Measurements from ENCODE around the gene IGSF10. TPM values are rescaled to one million over a fixed set of nuclear protein-coding genes. Genes with fewer than 3 reads are reported as not detected.

IGSF10 gene
- total RNA-seq, 4 donors from 2014 or later = 3.2 to 10.3 (median 6.5) TPM

DNA sequence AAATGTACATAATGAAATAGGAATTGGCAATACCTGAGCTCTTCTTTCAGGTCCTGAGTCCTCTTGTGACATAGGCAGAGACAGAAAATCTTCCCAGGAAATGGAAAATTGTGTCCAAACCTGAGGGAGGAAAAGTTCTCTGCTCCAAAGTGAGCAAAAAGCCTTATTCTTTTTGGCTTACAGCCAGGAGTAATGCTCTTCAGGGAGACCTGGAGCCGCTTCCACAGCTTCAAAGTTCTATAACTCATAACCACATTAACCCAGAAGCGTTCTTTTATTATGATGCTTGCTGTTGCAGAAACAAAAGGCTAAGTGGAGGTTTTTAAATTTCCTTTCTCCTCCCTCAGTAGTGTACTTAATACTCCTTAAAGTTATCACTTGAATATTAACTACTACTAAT is 633 bp downstream of the IGSF10 start:
- TF ChIP-seq, protein P1, sequence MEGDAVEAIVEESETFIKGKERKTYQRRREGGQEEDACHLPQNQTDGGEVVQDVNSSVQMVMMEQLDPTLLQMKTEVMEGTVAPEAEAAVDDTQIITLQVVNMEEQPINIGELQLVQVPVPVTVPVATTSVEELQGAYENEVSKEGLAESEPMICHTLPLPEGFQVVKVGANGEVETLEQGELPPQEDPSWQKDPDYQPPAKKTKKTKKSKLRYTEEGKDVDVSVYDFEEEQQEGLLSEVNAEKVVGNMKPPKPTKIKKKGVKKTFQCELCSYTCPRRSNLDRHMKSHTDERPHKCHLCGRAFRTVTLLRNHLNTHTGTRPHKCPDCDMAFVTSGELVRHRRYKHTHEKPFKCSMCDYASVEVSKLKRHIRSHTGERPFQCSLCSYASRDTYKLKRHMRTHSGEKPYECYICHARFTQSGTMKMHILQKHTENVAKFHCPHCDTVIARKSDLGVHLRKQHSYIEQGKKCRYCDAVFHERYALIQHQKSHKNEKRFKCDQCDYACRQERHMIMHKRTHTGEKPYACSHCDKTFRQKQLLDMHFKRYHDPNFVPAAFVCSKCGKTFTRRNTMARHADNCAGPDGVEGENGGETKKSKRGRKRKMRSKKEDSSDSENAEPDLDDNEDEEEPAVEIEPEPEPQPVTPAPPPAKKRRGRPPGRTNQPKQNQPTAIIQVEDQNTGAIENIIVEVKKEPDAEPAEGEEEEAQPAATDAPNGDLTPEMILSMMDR (IDR thresholded peaks at IDR 0.05) = no peak
- DNase-seq (ENCODE audit: low spot score) (no peak), ATAC-seq (ENCODE audit: low FRiP score) (no peak)

DNA sequence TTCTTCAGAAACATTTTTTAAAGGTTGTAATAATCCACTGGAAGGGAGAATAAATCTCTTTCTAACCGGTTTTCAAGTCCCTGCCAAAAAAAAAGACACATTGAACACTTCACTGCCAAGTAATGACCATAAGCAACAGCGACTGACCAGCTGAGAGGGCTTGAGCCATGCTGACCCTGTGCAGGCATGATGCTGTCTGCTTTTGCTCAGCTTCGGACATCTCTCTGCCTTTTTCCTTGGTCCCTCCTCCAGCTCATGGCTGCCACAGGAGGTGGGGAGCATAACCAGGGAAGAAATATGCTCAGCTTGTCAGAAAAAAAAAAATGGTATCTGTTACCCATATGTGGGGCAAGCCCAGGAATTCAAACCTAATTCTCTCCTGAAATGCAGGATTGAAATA is 1.5 kb downstream of the IGSF10 start:
- ATAC-seq (ENCODE audit: low FRiP score) (no peak), DNase-seq (ENCODE audit: low spot score) (no peak)
- TF ChIP-seq, protein P1 (IDR thresholded peaks at IDR 0.05) = no peak

DNA sequence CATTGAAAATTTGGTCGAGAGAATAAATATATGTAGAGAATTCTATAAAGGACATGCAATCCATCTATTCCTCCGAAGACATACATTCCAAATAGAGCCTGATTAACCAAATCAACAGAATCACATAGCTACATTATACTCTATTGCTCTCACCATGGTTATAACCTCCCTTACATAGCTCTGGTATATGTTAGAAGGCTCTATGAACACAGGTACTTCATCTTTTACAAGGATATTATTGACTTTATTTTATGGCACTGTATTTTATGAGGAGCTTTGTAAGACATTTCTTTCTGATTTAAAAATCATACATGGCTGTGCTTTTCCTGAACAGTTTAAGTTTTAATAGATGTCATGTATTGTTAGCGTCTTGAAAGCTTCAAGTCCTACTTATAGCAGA is 4.8 kb downstream of the IGSF10 start:
- ATAC-seq (ENCODE audit: low FRiP score) = no peak
- no peak for DNase-seq (ENCODE audit: low spot score)
- TF ChIP-seq, protein P1 (IDR thresholded peaks at IDR 0.05) = no peak

DNA sequence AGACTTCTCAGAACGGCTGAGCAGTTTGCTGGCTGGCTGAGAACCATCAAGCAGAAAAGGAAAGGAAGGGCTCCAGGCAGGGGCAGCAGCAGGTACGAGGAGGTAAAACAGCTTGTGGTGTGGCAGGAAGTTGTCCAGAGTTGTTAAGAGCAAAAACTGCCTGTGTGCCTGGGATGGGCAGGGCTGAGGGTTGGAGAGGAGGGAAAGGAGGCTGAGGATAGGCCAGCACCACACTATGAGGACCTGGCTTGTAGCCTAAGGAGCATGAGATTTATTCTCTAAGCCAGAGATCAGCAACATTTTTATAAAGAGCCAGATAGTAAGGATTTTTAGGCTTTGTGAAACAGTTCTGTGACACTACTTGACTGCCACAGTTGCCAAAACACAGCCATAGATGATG is 8.0 kb downstream of the IGSF10 start:
- ATAC-seq (ENCODE audit: low FRiP score) (no peak), DNase-seq (ENCODE audit: low spot score) (no peak)
- TF ChIP-seq, protein P1 (IDR thresholded peaks at IDR 0.05) = no peak

DNA sequence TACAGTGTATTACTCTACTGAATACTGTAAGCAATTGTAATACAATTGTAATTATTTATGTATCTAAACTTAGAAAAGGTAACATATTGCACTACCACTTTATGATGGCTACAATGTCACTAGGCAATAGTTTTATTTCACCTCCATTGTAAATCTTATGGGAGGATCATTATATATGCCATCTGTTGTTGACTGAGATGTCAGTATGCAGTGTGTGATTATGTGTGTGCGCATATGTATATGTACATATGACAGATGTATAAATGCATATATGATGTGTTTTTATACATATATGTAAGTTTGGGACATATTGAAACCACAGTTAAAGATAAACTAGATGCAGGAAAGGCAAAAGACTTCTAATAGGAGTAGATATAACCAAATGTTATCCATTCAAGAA is 8.5 kb downstream of the IGSF10 start:
- no peak for DNase-seq (ENCODE audit: low spot score)
- no peak for ATAC-seq (ENCODE audit: low FRiP score)
- TF ChIP-seq, protein P1 (IDR thresholded peaks at IDR 0.05) = no peak

DNA sequence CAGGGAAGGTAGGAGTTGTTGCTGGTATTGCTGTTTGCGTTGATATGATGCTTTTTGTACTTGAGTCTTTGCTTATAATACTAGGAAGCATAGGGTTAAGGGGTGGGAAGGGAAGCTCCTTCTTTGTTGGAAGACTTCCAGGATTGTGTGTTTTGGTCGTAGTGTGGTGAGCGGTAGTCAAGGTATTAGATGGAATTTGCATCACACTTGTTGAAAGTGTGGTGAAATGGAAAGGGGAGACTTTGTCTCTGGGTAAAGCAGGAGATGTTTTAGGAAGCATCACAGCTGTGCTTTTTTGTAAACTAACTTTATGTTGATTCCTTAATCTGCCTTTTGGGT is 14.9 kb downstream of the IGSF10 start:
- TF ChIP-seq, protein P1 (IDR thresholded peaks at IDR 0.05) = no peak
- ATAC-seq (ENCODE audit: low FRiP score) (no peak), DNase-seq (ENCODE audit: low spot score) (no peak)

DNA sequence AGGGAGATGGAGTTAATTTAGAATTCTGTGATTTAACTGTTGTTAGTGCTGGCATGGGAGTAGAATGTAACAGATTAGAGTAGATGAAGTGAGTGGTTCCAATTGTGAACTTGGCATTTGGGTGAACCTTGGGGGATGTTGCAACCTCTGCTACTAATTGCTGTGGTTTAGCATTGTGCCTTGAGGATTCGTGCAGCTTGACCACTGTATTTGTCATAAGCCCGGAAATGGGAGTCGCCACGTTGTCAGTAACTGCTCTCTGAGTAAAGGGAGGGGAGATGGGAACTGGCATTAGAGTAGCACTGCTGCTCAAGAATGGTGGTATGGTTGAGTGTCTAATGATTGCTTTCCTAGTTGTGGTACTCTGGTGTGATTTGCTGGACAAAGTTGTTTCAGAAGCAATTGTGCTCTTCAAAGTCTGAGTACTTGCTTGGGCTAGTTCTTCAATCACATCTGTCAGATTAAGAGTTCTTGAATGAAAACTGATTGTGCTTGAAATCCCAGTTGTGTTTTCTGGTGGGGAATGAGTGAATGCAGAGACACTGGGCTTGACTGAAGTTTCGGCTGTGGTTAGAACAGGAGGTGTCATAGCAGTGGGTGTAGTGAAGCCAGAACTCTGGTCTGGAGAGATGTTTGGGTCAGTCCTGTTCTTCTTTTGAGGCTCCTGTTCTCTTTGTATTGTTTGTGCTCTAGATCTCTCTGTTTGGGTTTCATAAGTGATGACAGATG is 15.4 kb downstream of the IGSF10 start:
- DNase-seq (ENCODE audit: low spot score) = no peak
- TF ChIP-seq, protein P1 (IDR thresholded peaks at IDR 0.05) = no peak
- ATAC-seq (ENCODE audit: low FRiP score) = peak; percentile 67

All from omental fat pad (tissue), 4 donors.